ENCODE results near the gene PDE3A.

Gene PDE3A

DNA sequence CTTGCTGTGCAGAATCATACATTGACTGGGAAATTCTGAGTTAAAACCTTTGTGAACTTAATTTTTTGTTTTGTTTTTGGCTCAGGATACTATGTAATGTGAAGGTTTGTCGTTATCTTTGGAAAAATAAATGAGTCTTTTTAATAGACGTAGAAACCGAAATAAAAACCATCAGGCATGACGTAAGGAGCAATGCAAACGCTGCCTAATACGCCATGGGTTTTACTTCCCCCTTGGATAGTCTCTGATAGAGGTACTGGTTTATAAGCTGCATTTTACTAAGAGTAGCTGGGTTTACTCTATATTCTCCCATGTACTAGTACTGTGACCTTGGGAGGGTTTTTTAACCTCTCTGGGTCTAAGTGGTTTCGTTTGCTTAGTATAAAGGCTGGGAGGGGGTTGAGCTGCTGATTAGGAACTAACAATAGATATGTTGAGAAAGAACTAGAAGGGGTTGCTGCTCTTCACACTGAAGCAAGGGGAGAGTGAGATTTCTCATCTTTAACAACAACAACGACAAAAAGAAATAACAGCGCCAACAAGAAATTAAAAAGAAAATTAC lies 260.0 kb downstream of the PDE3A start:
- no peak for DNase-seq

DNA sequence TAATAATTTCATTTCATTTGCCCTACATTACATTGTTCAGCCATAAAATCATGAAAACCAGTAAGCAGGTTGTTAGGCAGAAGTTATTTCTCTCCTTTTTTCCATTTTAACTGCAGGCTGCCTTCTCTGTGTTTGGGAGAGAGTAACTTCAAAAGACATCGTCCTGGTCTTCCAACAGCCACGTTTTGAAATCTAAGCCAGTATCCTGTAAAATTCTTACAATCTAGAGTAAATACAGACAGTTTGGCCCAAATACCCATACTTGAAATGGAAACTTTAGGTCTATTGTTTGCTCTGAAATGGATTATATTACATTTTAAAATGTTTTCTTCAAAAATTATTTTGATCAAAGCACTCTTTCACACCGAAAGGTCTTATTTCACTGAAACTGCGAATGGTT lies 260.7 kb downstream of the PDE3A start:
- DNase-seq = no peak

DNA sequence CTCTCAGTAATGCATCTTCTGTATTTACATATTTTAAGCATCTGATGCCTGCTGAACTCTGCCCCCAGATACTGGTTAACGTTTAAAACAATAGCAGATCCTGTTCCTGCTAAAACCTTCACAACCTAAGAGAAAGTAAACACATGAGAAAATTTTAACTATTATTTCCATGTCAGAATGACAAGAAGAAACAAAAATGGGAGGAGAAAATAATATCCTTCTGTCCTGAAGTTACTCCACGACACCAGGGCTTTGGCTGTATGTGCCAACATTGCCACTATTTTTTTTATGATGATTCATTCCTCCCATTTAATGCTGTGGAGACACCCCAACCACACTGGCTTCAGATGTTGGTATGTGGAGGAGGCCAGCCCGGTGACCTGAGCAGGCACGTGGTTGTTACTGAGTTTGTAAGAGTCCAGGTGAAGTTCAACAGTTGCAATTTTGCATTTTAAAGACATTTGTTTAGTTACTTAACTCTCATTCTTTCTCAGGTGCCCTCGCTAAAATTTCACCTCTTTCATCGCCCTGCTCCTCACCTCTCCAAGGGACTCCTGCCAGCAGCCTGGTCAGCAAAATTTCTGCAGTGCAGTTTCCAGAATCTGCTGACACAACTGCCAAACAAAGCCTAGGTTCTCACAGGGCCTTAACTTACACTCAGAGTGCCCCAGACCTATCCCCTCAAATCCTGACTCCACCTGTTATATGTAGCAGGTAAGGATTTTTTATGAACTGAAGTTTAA lies 261.2 kb downstream of the PDE3A start:
- no peak for DNase-seq

DNA sequence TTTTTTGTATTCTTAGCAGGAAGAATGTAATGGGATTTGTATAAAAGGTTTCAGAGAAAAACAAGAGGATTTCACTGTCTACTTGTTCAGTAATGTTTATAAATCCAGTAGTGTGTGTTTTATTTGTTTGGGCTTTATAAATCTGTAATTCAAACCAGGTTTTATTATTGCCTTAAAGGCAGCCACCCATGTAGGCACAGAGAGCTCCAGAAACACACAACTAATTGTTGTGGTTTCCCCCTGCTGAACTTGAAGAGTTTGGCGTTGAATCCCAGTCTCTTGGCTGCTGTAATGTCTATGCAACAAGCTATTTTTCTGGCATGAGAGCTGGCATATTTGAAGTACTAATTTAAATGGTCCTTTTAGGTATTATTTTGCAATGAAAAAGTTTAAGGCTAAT lies 263.4 kb downstream of the PDE3A start:
- DNase-seq = no peak

DNA sequence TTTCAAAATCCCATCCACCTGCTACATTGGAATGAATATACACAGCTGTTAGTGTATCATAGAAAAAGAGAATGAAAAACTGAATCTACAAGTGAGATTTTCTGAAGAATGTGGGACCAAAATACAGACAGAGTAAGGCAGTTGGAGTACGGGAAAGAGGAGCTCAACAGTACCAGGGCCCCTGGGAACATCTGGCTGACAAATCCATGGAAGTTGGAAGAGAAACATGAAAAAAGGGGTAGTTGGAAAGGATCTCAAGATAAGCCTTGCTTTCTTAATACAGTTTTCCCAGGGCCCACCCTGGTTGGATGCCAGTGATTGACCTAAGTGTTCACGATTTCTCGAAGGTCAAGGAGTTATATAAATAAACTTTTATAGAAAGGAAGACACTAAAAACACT lies 272.8 kb downstream of the PDE3A start:
- no peak for DNase-seq

DNA sequence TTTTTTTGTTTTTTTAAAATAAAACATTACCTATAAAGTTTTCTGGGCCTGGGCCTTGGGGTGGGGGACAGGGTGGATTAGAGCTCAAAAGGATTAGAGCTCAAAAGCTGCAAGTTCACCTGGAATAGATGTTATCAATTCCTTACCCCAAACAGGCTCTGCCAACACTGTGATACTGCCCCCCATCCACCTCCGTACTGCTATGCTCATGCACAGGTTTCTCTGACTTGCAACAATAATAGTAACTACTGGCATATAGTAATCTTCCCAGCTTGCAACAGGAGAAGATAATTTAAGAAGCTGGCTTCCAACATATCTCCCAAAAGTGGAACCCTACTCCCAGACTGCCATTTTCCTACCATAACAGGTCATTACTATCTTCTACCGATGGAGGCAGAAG lies 275.5 kb downstream of the PDE3A start:
- no peak for DNase-seq

DNA sequence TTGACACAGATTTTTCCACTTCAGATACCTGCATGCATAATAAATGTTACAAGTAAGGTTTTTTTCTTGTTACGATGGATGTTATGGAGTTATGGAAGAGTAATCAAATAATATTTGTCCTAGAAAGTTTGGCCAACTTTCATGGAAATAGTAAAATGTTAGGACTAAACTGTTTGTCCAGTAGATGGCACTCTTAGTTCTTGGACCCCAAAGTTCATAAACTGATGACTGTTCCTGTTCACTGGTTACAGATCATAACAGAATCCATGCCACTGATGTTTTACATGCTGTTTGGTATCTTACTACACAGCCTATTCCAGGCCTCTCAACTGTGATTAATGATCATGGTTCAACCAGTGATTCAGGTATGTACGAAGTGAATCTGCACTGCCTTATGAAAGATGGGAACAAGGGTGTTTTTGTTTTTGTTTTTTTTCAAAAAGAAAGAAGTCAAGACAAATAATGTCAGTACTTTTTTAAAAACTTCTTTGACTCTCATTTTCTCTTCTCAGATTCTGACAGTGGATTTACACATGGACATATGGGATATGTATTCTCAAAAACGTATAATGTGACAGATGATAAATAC lies 278.0 kb downstream of the PDE3A start:
- no peak for DNase-seq

DNA sequence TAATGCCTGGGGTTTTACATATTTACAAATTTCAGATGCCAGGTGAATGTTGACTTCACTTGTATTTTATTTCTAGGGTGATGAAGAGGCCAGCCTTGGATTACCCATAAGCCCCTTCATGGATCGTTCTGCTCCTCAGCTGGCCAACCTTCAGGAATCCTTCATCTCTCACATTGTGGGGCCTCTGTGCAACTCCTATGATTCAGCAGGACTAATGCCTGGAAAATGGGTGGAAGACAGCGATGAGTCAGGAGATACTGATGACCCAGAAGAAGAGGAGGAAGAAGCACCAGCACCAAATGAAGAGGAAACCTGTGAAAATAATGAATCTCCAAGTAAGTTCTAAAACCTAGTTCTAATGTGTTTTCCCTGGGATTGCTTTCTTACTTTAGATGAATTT lies 285.5 kb downstream of the PDE3A start:
- DNase-seq = no peak

DNA sequence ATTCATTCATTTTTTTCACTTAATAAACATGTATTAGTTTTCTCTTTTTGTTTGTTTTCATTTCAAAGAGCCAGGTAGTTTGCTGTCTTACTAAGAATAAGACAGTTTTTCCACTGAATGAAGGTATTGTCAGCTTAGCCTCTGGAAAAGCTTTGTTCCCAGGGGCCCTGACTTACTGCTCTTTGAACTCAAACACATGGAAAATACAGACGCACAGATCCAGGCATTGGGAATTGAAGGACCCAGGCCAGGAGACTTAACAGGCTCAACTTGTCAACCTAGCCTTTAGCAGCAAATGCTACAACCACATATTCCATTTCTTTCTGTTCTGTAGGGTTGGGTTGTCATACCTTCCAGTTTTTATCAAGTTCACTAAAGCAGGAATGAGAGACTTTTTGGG lies 288.3 kb downstream of the PDE3A start:
- DNase-seq = no peak

DNA sequence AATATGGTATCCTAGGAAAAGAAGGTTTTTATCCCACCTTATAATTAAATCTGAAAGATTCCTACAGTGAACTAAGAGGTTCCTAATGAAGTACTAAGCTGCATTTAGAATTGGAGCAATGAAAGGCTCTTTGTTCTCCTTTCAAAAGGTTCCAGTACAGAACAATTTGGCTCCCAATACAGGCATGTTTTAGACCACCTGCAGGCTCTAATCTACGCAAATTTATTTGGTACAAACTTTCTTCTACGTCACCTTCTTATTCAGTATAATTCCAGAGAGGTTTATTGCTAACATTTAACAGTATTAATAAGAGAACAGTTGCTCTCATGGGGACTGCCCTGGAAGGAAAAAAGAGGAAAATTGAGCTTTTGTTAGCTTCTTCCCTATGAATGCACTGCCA lies 289.2 kb downstream of the PDE3A start:
- no peak for DNase-seq

DNA sequence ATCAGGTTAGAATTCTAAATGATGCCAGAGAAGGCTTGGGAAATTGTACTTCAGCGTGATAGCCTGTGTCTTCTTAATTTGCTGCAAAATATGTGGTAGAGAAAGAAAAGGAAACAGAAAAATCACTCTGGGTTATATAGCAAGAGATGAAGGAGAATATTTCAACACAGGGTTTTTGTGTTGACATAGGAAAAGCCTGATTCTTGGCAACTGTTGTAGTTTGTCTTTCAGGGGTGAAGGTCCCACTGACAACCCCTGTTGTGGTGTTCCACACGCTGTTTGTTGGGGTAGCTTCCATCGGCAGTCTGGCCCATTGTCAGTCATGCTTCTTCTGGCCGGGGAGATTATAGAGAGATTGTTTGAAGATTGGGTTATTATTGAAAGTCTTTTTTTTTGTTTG lies 313.0 kb downstream of the PDE3A start:
- no peak for DNase-seq

DNA sequence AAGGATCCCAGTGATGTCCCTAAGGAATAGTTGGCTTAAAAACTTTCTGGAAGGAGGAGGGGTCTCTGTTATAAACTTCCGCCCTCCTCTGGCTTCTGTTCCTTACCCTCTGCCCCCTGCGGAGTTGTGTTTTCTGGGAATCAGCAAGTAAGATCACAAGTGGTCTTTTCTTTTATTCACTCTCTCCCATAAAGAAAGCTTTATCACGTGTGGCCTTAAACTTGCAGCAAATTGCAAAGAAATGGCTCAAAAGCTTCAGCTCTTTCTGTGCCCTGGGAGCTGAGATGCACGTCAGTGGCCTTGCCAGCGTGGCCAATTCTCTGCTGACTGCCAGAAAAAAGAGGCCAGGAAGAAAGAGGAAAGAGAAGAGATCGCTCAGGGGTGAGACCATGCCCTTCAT lies 326.9 kb downstream of the PDE3A start, which contains the start of gene SLCO1C1:
Gene SLCO1C1, plus strand, starts transcription at position 101 of the 400 bp plus-strand sequence. CDS start 4,245 bp downstream, outside the sequence.
- DNase-seq = no peak

DNA sequence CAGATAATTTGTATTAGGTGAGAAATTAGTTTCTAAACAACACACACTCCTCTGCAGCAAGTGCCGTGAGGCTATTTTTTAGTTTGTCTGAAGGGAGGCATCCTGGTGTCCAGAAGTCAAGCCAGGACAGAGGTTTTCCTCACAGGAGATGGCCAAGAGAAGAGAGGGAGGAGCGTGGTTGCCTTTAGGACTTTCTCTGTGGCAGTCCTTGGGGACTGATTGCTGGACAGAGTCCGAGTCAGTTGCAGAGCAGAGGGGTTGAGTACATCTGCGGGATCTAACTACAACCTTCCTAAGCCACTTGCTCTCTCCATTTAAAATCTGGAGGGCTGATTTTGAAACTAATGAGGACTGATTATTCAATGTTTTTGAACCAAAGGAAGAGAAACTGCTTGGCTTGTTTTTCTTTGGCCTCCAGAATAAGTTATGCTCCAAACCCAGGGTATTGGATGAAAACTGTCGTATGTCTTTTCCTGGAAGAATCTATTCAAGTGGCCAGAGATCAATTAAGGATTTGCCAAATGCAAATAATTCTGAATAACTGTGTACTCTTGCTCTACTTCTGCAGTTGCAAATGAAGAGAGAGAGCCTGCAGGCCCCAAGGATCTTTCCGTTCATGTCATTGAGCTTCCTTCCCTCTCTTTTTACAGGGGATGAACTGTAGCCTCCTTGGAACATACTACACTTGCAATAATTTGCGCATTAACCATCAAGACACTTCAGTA lies 328.0 kb downstream of the PDE3A start:
- DNase-seq = no peak

DNA sequence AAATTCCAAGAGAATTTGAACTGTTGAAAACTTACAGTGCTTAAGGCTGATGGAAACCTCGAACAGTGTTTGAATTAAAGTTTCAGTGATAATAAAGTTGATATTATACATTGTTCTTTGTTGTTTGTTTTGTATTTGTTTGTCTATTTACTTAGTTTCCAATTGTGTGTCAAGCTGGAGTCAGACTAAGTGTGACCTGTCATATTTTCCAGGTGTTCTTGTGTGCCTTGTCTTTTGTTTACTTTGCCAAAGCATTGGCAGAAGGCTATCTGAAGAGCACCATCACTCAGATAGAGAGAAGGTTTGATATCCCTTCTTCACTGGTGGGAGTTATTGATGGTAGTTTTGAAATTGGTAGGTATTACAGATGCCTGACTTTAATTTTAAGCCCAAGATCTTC lies 332.8 kb downstream of the PDE3A start:
- no peak for DNase-seq

DNA sequence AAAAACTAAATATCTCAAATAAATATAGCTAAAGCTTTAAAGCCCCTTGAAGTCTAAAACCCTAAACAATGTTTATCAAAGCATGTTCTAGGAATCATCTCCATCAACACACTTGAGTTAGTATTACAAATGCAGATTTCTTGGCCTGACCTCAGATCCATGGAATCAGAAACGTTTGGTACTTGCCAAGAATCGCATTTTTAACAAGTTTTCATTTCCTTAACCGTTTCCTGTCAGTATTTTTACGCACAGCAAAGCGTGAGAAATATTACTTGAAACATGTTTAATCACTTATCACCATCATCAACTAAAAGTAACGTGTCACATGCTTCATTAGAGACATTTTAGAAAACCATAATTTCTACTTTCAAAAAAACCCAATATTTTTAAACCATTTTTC lies 336.5 kb downstream of the PDE3A start:
- DNase-seq = no peak

DNA sequence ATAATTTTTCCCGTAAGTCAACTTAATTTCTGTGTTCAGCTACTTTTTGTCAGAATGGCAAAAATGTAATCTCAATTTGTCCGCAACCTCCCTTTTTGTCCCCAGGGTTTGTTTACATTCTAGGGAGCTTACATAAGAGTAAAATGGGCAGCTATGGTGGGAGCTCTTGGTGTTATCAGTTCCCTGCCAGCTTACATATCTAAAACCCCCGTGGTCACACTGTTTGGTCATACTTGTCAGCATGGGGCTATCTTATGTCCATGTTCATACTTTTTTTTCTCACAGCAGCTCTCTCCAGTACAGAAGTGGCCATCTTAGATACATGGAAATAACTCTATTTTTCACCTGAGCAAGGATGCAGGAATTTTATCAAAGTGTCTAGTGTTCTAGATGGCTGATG lies 343.5 kb downstream of the PDE3A start:
- no peak for DNase-seq

DNA sequence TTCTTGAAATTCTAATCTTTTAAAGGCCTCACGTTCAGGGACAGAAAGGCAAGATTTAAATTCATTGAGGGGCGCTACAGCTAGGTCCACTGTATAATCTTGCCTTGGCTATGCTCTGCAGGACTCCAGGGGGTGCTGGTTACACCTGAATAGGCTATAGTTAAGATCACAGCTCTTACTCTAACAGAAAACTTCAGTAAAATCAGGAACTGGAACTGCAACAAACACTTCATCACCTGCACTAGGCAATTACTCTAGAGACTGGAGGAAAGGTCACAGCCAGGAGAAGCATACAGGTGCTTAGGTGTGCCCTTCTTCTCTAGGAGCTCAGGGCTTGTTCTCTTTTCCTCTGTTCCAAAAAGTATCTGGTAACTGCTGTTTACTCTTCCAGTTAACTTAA lies 347.7 kb downstream of the PDE3A start:
- DNase-seq = no peak

DNA sequence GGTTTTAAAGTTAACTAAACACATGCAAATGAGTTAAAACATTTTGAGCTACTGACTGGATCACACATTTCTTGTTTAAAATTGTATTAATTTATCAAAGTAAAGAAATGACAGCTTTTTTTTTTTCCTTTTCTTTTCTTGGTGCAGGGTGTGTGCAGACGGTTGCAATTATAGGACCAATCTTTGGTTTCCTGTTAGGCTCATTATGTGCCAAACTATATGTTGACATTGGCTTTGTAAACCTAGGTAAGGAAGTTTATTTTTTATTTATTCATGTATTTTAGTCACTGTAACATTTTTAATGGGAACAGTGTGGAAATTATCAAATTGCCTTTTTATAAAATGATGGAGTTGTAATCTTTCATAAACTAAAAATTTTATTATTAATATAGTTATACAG lies 348.6 kb downstream of the PDE3A start:
- no peak for DNase-seq

DNA sequence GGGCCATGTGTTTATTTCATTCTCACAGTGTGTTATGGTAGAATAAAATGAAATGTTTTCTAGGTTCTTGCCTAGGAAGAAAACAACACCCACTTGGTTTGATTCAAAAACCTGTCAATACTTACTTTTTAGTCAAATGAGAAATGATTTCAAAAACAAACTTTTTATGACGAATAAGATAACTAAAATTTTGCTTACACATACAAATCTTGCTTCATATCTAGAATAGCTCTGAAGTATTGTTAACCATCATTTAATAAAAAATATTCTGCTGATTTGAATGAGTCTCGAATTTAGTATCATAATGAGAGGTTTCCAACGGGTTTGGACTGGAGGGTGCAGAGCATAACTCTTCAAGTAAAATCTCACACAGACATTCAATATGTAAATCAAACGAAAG lies 350.0 kb downstream of the PDE3A start:
- no peak for DNase-seq

DNA sequence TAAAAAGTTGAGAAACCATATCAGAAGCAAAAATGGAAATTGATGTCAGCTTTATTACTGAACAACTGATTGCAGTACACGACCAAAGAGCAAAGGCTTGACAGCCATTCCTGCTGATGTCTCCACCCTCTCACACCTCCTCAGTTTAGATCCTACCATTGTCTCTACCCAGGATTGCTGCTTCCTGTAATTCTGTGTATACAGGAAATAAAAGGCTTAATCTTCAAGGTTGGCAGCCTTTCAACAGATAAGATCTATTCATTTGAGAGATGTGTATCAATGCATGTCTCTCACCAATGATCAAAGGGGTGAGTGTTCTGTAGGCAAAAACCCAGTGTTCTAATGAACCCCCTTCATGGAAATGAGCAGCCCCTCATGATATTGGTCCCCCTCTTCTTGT lies 353.8 kb downstream of the PDE3A start:
- DNase-seq = no peak

DNA sequence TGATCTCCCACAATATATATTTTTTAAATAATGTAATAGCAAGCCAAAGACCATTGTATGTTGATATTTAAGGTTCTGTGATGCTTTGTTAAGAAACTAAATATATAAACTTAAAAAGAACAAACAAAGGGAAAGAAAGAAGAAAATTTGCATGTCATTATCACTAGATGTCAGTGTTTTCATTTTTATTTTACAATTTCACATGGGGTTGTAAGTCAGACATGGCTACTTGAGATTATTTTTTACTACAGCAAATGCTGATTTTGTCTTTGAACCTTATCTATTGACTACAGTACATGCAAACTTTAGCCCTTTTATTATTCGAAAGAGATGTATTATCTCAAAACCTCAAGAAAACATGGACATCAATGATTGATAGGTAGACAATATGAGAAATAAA lies 362.9 kb downstream of the PDE3A start:
- DNase-seq = no peak
